HG02642 (cell line): ENCODE results near the gene MAPT.

ENCODE experiments used
- ATAC-seq: cut with Tn5 transposase; IDR thresholded peaks from one replicate; pipeline ENCODE4 v1.9.1; 2021; ENCODE audit warnings: mild to moderate bottlenecking; ENCODE audit not compliant: unreplicated experiment, poor library complexity

MAPT gene

DNA sequence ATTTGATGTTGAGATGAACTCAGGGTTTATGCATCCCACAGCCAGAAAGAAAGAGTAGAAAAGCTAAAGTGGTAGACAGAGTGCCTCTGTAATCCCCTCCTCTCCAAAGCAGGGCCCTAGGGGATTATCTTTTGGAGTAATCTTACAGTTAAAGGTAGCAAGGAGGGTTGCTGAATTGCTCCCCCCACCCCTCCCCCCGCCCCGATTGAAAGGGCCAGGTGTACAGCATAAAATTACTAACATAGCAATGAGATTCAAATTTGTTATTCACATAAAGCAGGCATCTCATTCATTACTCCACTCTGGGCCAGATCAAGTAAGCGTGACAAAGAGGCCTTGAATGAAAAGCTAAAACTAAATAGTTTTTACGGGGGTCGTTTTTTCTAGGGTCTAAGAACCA lies 177.4 kb downstream of the MAPT start:
- ATAC-seq: no peak

DNA sequence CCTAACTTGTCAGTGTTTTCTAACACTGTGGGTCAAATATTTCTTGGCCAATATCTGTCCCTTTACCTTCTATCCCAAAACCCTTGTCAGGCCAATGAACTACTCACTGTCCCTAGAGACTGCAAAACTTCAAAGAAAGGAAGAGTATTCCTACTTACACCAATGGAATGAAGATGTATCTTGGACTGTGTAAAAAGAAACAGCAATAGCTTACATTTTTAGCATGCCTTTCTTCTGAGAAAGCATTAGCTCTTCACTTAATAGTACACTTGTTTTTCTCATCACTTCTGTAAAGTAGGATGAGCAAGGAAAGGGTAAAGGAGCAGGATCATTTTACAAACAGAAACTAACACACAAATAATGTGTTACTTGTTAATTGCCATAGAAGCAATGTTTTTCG lies 178.6 kb downstream of the MAPT start:
- ATAC-seq: no peak

DNA sequence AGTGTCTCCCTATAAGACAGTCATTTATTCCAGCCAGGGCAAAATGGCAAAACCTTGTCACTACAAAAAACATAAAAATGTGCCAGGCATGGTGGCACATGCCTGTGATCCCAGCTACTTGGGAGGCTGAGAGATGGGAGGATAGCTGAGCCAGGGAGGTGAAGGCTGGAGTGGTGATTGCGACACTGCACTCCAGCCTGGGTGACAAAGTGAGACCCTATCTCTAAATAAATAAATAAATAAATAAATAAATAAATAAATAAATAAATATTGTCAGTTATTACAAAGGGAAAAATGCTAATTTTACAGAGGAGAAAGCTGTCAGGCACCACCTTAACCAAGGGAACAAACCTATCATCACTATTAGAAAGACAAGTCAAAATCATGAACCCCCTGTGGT lies 180.2 kb downstream of the MAPT start:
- ATAC-seq: no peak
